ENCODE measurements around the gene TPRA1.

The TPRA1 gene

DNA sequence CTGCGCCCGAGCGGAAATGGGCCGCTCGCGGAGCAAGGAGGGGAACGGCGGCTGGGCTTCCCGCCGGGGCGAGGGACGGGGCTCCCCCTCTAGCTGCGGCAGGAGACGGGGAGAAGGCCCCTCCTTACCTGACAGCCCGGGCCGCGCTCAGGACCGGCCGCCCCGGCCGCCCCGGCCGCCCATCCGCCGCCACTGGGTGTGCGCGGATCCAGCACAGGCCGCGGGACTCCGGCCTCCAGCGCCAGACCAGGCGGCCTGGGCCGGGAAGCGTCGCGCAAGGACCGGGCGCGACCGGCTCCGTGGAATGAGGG lies 296 bp downstream of the TPRA1 start:
- no peak for DNase-seq (ENCODE audit: low read depth, low spot score)

DNA sequence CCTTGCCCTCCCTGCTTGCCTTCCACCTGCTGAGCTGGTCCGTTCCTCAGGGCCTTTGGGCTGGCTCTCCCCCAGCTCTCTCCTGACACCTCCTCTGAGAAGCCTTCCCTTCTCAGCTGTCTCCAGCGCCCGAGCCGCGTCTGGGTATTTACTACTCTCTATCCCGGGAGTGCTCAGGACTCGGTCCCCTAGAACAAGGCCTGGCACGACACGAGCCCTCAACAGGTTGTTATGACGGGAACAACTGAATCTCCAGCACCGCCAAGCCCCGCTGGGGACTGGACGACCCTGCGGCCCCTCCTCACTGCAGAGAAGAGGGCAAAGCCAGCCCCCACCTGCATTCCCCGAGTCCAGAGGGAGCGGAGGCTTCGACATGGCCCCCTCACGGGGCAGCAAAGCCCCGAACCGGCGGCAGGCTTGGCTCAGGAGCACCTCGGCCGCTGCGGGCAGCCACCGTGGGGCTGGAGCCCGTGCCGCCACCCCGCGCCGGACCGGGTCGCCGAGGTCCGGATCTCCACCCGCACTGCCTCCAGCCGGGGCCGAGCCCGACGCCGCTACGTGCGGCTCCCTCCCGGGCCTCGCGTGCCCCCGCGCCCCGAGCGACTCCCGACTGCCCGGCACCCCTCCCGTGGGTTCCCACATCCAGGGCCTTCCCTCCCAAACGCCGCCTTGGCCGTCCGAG lies 792 bp downstream of the TPRA1 start:
- no peak for DNase-seq (ENCODE audit: low read depth, low spot score)

- DNase-seq (ENCODE audit: low read depth, low spot score): no peak
These were observed 1.5 kb downstream of the TPRA1 start for GRCh38 chr3:127588806-127589577.

DNA sequence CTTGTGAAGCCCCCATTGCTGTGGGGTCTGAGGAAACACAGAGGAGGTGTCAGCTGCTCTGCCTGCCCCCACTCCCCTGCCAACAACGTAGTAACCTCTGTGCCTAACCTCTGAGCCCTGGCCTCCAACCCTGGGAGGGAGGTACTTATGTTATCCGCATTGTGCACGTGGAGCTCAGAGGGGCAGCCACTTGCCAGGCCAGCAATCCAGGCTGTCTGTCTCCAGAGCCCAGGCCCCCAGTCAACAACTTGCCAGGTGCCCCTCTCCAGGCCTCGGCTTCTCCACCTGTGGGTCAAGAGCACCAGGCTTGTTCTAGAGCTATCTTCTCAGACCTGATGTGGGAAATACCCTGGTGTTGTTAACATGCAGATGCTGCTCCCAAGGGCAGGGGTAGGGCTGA lies 2.7 kb downstream of the TPRA1 start:
- DNase-seq (ENCODE audit: low read depth, low spot score): no peak

DNA sequence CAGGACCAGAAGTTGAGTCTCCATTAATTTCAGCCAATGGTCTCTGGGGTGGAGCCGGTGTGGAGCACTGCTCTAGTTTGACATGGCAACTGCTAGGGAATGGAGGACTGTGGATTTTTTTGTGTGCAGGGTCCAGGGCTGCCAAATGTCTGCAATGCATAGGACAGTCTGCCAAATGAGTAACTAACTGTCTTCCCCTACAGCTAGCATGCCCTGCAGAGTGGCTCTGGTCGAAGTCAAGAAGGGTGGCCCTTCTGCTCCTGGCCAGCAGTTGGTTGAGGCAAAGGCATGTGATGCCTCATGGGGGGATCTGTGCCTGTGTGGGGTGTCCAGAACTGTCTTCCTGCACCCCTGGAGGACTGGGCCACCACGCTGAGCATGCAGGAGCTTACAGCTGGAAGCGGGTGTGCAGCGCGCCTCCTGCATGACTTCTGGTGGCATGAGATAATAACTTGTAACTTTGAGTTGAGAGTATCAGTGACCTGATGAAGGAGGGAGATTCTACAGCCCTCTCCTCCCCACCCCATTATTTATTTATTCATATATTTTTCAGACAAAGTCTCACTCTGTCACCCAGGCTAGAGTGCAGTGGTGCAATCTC lies 4.6 kb downstream of the TPRA1 start:
- no peak for DNase-seq (ENCODE audit: low read depth, low spot score)

- DNase-seq (ENCODE audit: low read depth, low spot score): no peak
These were observed 5.2 kb downstream of the TPRA1 start for GRCh38 chr3:127585163-127585812.

DNA sequence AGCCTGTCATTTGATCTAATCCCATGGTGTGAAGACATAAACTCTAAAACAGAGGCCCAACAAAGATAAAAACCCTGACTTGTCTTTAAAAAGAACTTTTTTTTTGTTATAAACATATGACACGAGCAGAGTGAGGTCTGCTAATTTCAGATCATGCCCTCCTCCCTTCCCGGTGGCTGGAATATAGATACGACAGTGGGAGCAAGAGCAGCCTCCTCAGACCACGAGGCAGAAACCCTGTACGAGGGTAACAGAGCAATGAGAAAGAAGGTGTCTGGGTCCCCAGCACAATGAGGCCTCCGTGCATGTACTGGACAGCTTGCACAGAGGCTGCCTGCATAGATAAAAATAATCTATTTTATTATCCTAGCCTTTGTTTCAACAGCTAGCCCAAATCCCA lies 5.8 kb downstream of the TPRA1 start:
- no peak for DNase-seq (ENCODE audit: low read depth, low spot score)

DNA sequence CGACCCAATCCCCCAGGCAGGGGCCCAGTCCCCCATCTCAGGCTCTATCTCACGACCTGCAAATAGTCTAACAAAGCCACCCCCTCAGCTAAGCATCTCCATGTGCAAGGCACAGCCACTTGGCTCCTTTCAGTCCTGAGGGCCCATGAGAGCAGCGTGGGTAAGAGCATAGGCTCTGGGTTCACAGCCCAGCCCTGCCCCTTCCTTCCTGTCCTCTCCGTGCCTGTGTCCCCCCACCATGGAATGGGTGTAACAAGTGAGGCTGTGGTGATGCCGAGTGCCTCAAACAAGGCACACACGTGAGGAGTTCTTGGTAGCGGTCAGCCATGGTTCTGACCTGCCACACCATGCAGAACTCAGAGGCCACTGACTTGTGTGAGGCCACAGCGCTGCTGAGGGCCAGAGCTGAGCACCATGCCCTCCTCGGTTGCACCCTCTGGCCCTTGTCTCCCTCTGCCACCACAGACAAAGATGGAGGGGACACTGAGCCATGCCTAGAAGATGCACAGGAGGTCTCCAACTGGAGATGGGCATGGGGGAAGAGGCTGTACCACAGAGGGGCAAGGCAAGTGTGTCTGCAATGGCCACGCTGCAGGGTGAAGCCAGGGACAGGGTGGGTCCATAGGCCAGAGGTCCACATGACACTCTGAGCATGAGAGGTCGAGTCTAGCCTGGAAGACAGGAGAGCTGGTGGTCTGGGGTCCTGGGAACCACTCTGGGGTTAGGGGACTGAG lies 10.0 kb downstream of the TPRA1 start:
- DNase-seq (ENCODE audit: low read depth, low spot score): no peak

GRCh38 chr3:127578802-127579201 lies 11.7 kb downstream of the TPRA1 start:
- DNase-seq (ENCODE audit: low read depth, low spot score): no peak

- DNase-seq (ENCODE audit: low read depth, low spot score): no peak
These were observed 12.4 kb downstream of the TPRA1 start for GRCh38 chr3:127578168-127578567.

- no peak for DNase-seq (ENCODE audit: low read depth, low spot score)
These were observed 13.1 kb downstream of the TPRA1 start for GRCh38 chr3:127577448-127577847.

- peak; percentile 68 for DNase-seq (ENCODE audit: low read depth, low spot score)
These were observed 15.4 kb downstream of the TPRA1 start for GRCh38 chr3:127574880-127575878.

- no peak for DNase-seq (ENCODE audit: low read depth, low spot score)
These were observed 16.6 kb downstream of the TPRA1 start for GRCh38 chr3:127573912-127574311.

DNA sequence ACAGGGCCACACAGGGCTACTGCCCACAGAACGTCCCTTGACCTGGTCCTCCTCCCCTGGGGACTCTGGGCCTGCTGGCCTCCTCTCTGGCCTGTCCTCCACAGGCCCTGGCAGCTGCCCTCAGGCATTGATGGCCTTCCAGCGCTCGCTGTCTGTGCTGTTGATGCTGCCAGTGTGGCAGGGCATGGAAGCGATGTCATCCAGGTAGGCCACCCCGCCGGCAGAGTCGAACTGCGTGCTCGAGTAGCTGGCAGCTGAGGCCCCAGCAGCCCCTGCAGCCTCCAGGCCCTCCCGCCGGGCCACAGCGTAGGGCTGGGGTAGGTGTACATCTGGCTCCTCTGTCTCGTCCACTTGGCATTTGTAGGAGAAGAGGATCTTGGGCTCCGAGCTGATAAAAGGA lies 17.1 kb downstream of the TPRA1 start:
- DNase-seq (ENCODE audit: low read depth, low spot score): no peak

- no peak for DNase-seq (ENCODE audit: low read depth, low spot score)
These were observed 17.8 kb downstream of the TPRA1 start for GRCh38 chr3:127572735-127573134.

- no peak for DNase-seq (ENCODE audit: low read depth, low spot score)
These were observed 18.3 kb downstream of the TPRA1 start for GRCh38 chr3:127572186-127572585.

DNA sequence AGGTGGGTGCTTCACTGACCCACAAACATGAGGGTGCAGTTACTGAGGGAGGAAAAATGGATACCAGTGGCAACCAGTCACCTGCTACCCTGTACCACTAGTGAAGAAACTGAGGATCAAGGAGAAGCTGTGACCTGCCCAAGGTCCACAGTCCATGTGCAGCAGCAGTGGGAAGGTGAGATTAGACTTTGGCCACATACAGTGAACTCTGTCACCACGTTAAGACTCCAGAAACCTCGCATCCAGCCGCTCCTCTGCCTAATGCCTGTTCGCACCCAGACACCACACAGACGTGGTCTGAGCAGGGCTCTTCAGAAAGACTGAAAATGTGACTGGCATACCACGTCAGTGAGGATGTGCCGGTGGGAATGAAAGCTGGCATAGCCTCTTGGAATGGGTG lies 20.0 kb downstream of the TPRA1 start:
- DNase-seq (ENCODE audit: low read depth, low spot score): no peak

DNA sequence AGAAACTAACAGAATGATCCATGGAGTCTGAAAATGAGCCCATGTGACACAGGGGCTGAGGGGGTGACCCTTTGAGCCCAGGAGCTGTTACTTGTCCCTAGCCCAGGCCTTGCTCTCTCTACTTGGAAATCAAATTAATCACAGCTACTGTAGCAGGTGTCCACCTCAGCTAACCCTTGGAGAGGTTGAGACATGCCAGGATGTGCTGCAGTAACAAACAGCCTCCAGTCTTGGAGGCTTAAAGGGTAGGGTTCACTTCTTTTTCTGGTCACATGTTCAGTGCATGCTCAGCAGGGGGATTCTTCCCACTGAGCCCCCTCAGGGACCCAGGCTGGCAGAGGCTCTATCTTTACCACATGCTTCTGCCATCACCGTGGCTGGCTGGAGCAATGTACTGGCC lies 21.4 kb downstream of the TPRA1 start:
- DNase-seq (ENCODE audit: low read depth, low spot score): no peak

DNA sequence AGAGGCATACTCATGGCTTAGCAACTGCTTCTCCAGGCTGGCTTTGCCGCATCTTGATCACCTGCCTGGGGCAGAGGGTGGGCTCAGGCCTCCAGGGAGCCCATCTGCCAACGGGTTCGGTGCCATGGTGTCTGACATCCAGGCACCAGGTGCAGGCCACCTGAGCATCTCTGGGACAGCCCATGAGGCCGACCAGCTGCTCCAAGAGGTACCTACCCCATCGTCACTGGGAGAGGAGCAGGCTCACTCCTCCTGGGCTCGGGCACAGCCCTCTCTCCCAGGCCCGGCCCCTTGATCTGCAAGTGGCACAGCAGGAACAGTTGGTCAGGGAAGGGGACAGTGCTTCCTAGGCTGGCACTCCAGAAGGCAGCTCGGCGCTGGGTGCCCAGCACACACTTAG lies 21.9 kb downstream of the TPRA1 start:
- DNase-seq (ENCODE audit: low read depth, low spot score): no peak

DNA sequence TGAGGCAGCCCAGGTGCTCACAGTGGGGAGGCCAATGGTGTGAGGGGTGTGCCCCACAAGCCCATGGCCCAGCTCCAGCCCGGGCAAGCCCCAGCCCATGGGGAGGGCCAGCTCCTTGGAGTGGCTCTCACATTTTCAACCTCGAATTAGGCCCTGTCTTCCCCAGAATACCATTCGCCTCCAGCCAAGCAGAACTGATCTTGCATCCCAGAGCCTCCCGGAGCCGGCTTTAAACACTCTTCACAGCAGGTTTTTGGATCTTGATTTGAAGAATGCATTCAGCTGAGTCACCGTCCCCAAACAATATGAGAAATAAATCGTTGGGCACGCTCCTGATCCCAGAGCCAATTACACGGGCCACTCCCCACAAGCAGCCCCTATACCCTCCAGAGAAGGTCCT lies 23.7 kb downstream of the TPRA1 start:
- no peak for DNase-seq (ENCODE audit: low read depth, low spot score)

- no peak for DNase-seq (ENCODE audit: low read depth, low spot score)
These were observed 24.8 kb downstream of the TPRA1 start for GRCh38 chr3:127565711-127566110.

Data from brain pericyte (primary cell).